ENCODE data around the gene KRT7.

KRT7 gene

DNA sequence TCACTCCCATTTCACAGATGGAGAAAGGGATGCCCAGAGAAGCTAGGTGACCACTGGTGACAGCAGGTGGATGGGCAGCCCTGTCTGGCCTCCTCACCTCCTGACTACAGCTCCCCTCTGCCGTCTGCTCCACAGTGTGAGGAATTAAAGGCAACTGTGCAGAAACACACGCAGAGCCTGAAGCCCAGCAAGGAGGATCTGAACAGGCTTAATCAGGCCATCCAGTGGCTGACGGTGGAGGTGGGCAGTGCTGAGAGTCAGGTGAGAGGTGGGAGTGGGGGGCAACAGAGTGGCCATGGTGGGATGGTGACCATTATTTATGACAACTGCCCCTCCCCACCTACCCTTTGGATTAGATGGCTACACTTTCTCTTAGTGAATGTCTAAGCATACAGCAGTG is 42.6 kb downstream of the KRT7 start:
- ChIA-PET CTCF (interaction anchor here (0.7 to 7.6 kb wide), 9 partner anchors 9 to 119 kb away, joined by 3 to 128 read pairs (median 5); partner anchors contain the start of gene KRT7), POLR2A (no interaction called here)
- no peak for TF ChIP-seq CTCF (IDR thresholded peaks at IDR 0.05; ENCODE audit: insufficient read depth, low read length, missing control alignments)
- no peak for DNase-seq (ENCODE audit: low read depth, low spot score)
- H3K4me3 ChIP-seq (ENCODE audit: low read depth, low read length) = no peak overlapping the region

- TF ChIP-seq CTCF (IDR thresholded peaks at IDR 0.05; ENCODE audit: insufficient read depth, low read length, missing control alignments) = no peak
- no peak for DNase-seq (ENCODE audit: low read depth, low spot score)
- ChIA-PET POLR2A (no interaction called here), CTCF (interaction anchor here (0.6 to 10.7 kb wide), 29 partner anchors 11 to 593 kb away, joined by 3 to 146 read pairs (median 14); partner anchors contain the start of genes KRT7 and KRT80)
- H3K4me3 ChIP-seq (ENCODE audit: low read depth, low read length) = no peak overlapping the region
These were observed 44.6 kb downstream of the KRT7 start for GRCh38 chr12:52277486-52278245.

GRCh38 chr12:52278575-52279421 is 45.8 kb downstream of the KRT7 start:
- POLR2A ChIA-PET = interaction anchor here (0.8 kb wide), 2 partner anchors 29 to 46 kb away, joined by 3 read pairs; no protein-coding TSS in a partner anchor
- no peak for DNase-seq (ENCODE audit: low read depth, low spot score)
- CTCF ChIA-PET = interaction anchor here (0.7 to 10.7 kb wide), 57 partner anchors 12 to 692 kb away, joined by 3 to 146 read pairs (median 7); partner anchors contain the start of genes KRT7, KRT80 and KRT83
- TF ChIP-seq CTCF (IDR thresholded peaks at IDR 0.05; ENCODE audit: insufficient read depth, low read length, missing control alignments) = peak; percentile 100
- peak overlapping the region; percentile 13; the same call in 1 of the 2 replicates for H3K4me3 ChIP-seq (ENCODE audit: low read depth, low read length)

DNA sequence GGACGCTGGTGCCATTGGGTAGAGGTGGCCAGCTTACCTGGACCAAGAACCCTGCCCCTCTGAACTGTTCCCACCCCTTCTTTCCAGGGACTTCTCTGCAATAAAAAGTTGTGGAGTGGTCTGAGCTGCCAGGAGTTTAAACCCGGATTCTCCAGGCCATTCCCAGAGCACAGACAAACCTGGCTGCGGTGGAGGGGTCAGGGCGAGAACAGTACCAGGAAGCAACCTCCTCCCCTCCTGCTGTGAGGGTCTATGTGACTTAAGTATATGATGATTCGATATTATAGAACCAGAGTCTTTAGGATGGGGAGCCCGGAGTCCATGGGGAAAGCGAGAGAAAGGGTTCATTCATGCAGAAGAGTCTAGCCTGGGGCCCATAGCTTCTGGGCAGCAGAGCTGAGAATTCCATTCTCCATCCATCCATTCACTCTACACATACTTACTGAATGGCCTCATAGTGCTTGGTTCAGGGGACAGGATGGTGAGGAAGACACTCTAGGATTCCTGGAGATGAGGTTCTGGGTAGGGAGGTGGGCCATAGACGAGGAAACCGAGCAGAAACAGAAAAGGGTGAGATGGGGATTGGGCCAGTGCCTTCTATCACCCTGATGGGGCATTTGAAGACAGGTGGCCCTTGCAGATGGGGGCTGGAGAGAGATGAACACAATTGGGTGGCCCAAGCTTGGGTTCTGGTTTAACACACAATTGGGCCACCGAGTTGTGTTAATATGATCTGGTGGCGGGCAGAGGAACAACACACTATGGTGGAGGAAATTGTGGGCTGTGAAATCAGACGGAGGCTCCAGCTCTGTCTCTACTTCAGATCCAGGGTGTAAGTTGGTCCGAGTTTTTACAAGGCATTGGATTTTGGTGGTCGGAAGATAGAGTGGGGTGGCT is 46.6 kb downstream of the KRT7 start:
- ChIA-PET CTCF (interaction anchor here (0.7 to 10.7 kb wide), 54 partner anchors 13 to 691 kb away, joined by 3 to 146 read pairs (median 7); partner anchors contain the start of genes KRT7, KRT80 and KRT83), POLR2A (interaction anchor here (0.8 to 1.5 kb wide), 4 partner anchors 27 to 56 kb away, joined by 3 read pairs; no protein-coding TSS in a partner anchor)
- TF ChIP-seq CTCF (IDR thresholded peaks at IDR 0.05; ENCODE audit: insufficient read depth, low read length, missing control alignments) = no peak
- H3K4me3 ChIP-seq (ENCODE audit: low read depth, low read length) = no peak overlapping the region
- no peak for DNase-seq (ENCODE audit: low read depth, low spot score)

DNA sequence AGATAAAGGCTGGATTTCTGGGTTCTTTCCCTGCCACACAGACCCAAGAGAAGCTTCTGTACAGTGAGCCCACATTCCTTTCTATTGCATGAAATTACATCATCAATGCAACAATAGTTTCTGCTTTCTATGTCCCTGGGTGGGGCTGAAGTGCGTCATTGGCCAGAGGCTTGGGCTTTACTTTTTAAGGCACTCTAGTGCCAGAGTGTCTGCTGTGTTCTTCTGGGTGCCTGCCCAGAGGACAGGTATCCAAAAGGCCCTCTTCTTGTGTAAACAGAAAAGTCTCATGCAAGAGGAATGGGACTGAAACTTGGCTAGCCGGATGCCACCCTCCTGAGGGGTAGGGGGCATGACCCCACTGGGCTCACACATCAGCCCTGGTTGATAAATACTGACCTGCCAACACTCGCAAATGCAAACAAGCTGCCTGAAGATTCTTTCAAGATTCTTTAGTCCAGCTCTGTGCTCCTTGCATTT is 47.3 kb downstream of the KRT7 start:
- no peak overlapping the region for H3K4me3 ChIP-seq (ENCODE audit: low read depth, low read length)
- no peak for TF ChIP-seq CTCF (IDR thresholded peaks at IDR 0.05; ENCODE audit: insufficient read depth, low read length, missing control alignments)
- POLR2A ChIA-PET = interaction anchor here (1.0 to 1.5 kb wide), 3 partner anchors 27 to 56 kb away, joined by 3 to 5 read pairs (median 3); no protein-coding TSS in a partner anchor
- peak; percentile 83 for DNase-seq (ENCODE audit: low read depth, low spot score)
- CTCF ChIA-PET = interaction anchor here (0.9 to 10.7 kb wide), 21 partner anchors 12 to 600 kb away, joined by 3 to 146 read pairs (median 17); partner anchors contain the start of gene KRT7
